Measurements from ENCODE around the gene QRICH2. TPM values are rescaled to one million over a fixed set of nuclear protein-coding genes. Genes with fewer than 3 reads are reported as not detected.
"Not testable (repeated sequence)": the region's sequence is repeated elsewhere in the genome, so short reads cannot be mapped to it uniquely, and the experiment has no call there.

Gene QRICH2
- total RNA-seq, 1 experiment from 2014 or later = 1.5 TPM

GRCh38 chr17:76309461-76309860 is 1.4 kb upstream of the QRICH2 start:
- no peak for TF ChIP-seq CTCF (IDR thresholded peaks at IDR 0.05; ENCODE audit: insufficient read depth in 1 of 2, low read depth in 1 of 2, low read length in 1 of 2, severe bottlenecking in 1 of 2, unreplicated experiment in 1 of 2)
- Mint-ChIP-seq H3K36me3 (ENCODE audit: insufficient read depth, unreplicated experiment) (peaks cover 39% of the 10 kb centered on the region), H3K27me3 (ENCODE audit: insufficient read depth, unreplicated experiment) (no peaks in the 10 kb centered on the region), H3K4me1 (ENCODE audit: low read depth, unreplicated experiment) (no peaks in the 10 kb centered on the region), H3K4me3 (ENCODE audit: unreplicated experiment) (no peak overlapping the region), H3K9me3 (ENCODE audit: unreplicated experiment) (no peaks in the 10 kb centered on the region), H3K27ac (ENCODE audit: unreplicated experiment) (no peak overlapping the region)
- ChIA-PET CTCF (no interaction called here), POLR2A (no interaction called here)
- no peaks in the 10 kb centered on the region for H3K27me3 ChIP-seq (replicated peaks; ENCODE audit: control insufficient read depth, insufficient read depth, low read length)
- BruUV-seq (replicated peaks) = no TSS peak
- intact Hi-C loops (cut with micrococcal nuclease; ENCODE audit: unreplicated experiment) = no loop called here
- no peaks in the 10 kb centered on the region for H3K9me3 ChIP-seq
- no peak overlapping the region for H3K4me3 ChIP-seq (ENCODE audit: low read depth, low read length)
- H3K4me1 ChIP-seq = no peaks in the 10 kb centered on the region
- no peak for DNase-seq
- H3K36me3 ChIP-seq (ENCODE audit: control insufficient read depth, insufficient read depth, low read length) = no peaks in the 10 kb centered on the region; the same call in 1 of the 2 replicates

GRCh38 chr17:76307299-76307965 is 644 bp downstream of the QRICH2 start:
- no peak overlapping the region for H3K27ac Mint-ChIP-seq (ENCODE audit: unreplicated experiment)
- no peaks in the 10 kb centered on the region for H3K27me3 ChIP-seq (replicated peaks; ENCODE audit: control insufficient read depth, insufficient read depth, low read length)
- H3K36me3 Mint-ChIP-seq (ENCODE audit: insufficient read depth, unreplicated experiment) = peaks cover 35% of the 10 kb centered on the region
- intact Hi-C loops (cut with micrococcal nuclease; ENCODE audit: unreplicated experiment) = no loop called here
- H3K4me1 ChIP-seq = no peaks in the 10 kb centered on the region
- H3K36me3 ChIP-seq (ENCODE audit: control insufficient read depth, insufficient read depth, low read length) = no peaks in the 10 kb centered on the region; the same call in 1 of the 2 replicates
- TF ChIP-seq CTCF (IDR thresholded peaks at IDR 0.05; ENCODE audit: insufficient read depth in 1 of 2, low read depth in 1 of 2, low read length in 1 of 2, severe bottlenecking in 1 of 2, unreplicated experiment in 1 of 2) = no peak
- no peak for DNase-seq
- BruUV-seq (replicated peaks) = no TSS peak
- H3K27me3 Mint-ChIP-seq (ENCODE audit: insufficient read depth, unreplicated experiment) = no peaks in the 10 kb centered on the region
- H3K4me3 Mint-ChIP-seq (ENCODE audit: unreplicated experiment) = no peak overlapping the region
- H3K9me3 ChIP-seq = no peaks in the 10 kb centered on the region
- H3K4me1 Mint-ChIP-seq (ENCODE audit: low read depth, unreplicated experiment) = peaks cover 6% of the 10 kb centered on the region
- H3K9me3 Mint-ChIP-seq (ENCODE audit: unreplicated experiment) = no peaks in the 10 kb centered on the region
- H3K4me3 ChIP-seq (ENCODE audit: low read depth, low read length) = no peak overlapping the region
- ChIA-PET POLR2A (no interaction called here), CTCF (interaction anchor here (0.7 to 1.2 kb wide), 2 partner anchors 73 to 90 kb away, joined by 4 read pairs; no protein-coding TSS in a partner anchor)

- H3K9me3 Mint-ChIP-seq (ENCODE audit: unreplicated experiment); H3K36me3 ChIP-seq (ENCODE audit: control insufficient read depth, insufficient read depth, low read length); H3K4me1 Mint-ChIP-seq (ENCODE audit: low read depth, unreplicated experiment); H3K27me3 Mint-ChIP-seq (ENCODE audit: insufficient read depth, unreplicated experiment); BruUV-seq (replicated peaks); intact Hi-C loops (cut with micrococcal nuclease; ENCODE audit: unreplicated experiment); H3K27ac Mint-ChIP-seq (ENCODE audit: unreplicated experiment); POLR2A ChIA-PET; H3K4me3 ChIP-seq (ENCODE audit: low read depth, low read length); H3K9me3 ChIP-seq; H3K27me3 ChIP-seq (replicated peaks; ENCODE audit: control insufficient read depth, insufficient read depth, low read length); DNase-seq; H3K4me1 ChIP-seq; H3K4me3 Mint-ChIP-seq (ENCODE audit: unreplicated experiment): not testable (repeated sequence)
- CTCF ChIA-PET = interaction anchor here (0.6 to 2.5 kb wide), 4 partner anchors 8 to 93 kb away, joined by 3 to 21 read pairs (median 3); no protein-coding TSS in a partner anchor
- peaks cover 28% of the 10 kb centered on the region for H3K36me3 Mint-ChIP-seq (ENCODE audit: insufficient read depth, unreplicated experiment)
Observed at GRCh38 chr17:76305135-76305454, 3.0 kb downstream of the QRICH2 start.

Measured in Caco-2 (cell line).